ENCODE data around the gene SLC10A7.

SLC10A7 gene

DNA sequence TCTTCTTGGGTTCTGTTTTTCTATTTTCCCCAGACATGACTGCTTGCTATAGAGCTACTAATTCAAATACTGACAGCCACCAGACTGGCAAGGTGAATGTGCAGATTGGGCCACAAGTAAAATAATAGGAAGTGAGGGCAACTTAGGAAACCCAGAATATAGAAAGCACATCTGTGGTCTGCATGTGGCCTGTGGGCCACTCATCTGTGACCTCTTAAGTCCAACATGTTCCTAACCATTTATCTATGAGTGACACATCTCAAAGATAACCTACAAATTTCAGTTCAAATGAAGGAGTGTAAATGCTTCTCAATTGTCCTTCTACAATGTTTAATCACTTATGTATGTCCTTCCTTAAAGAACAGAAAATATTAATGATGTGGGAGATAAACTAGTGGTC lies 178.5 kb downstream of the SLC10A7 start:
- DNase-seq (ENCODE audit: low read depth) = no peak
- TF ChIP-seq, protein P1, sequence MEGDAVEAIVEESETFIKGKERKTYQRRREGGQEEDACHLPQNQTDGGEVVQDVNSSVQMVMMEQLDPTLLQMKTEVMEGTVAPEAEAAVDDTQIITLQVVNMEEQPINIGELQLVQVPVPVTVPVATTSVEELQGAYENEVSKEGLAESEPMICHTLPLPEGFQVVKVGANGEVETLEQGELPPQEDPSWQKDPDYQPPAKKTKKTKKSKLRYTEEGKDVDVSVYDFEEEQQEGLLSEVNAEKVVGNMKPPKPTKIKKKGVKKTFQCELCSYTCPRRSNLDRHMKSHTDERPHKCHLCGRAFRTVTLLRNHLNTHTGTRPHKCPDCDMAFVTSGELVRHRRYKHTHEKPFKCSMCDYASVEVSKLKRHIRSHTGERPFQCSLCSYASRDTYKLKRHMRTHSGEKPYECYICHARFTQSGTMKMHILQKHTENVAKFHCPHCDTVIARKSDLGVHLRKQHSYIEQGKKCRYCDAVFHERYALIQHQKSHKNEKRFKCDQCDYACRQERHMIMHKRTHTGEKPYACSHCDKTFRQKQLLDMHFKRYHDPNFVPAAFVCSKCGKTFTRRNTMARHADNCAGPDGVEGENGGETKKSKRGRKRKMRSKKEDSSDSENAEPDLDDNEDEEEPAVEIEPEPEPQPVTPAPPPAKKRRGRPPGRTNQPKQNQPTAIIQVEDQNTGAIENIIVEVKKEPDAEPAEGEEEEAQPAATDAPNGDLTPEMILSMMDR (conservative IDR thresholded peaks at IDR 0.05; ENCODE audit: control insufficient read depth, insufficient read depth, low read depth, low read length) = no peak
- no peak overlapping the region for H3K4me3 ChIP-seq (ENCODE audit: control insufficient read depth, low read depth, low read length)

DNA sequence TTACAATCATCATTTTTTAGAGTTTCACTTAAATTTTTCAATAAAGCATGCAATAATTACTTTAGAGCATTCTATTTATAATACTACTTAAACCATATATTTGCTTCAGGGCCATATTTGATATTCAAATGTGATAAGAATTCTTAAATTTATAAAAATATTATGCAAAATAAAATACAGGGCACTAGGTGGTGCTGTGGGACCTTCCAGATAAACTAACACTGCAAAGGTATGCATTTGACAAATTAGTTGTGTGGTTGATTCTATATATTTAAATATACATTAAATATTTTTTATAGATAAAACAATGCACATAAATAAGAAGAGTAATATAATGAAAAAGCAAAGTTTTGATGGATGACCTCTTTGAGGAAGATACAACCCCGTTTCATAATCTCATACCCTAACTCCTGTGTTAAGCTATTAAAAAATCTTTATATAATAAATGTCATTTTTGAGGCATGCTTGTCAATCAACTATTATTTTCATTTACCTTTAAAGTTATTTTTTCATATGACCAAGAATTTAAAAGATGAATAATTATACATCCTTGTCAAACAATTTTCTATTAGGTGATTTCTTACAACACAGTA lies 179.0 kb downstream of the SLC10A7 start:
- TF ChIP-seq, protein P1 (conservative IDR thresholded peaks at IDR 0.05; ENCODE audit: control insufficient read depth, insufficient read depth, low read depth, low read length) = peak; percentile 57
- H3K4me3 ChIP-seq (ENCODE audit: control insufficient read depth, low read depth, low read length) = no peak overlapping the region
- peak; percentile 59 for DNase-seq (ENCODE audit: low read depth)

DNA sequence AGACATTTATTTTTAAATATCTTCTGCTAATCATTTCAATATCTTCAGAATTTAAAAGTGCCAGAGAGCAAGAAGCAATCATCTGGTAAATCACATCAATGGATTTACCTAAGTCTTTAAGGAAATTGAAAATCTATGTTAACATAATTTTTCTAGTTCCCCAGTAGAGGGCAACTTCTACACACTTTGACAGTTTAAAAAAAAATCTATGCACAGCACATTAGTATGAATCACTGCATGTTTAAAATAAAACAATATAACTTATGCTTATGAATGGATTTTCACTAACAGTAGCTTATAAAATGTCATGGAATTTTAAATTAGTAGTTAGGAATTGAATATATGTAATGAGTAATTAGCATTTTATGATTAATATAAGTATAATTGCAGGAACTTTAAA lies 180.9 kb downstream of the SLC10A7 start:
- DNase-seq (ENCODE audit: low read depth) = peak; percentile 47
- TF ChIP-seq, protein P1 (conservative IDR thresholded peaks at IDR 0.05; ENCODE audit: control insufficient read depth, insufficient read depth, low read depth, low read length) = peak; percentile 55
- no peak overlapping the region for H3K4me3 ChIP-seq (ENCODE audit: control insufficient read depth, low read depth, low read length)

DNA sequence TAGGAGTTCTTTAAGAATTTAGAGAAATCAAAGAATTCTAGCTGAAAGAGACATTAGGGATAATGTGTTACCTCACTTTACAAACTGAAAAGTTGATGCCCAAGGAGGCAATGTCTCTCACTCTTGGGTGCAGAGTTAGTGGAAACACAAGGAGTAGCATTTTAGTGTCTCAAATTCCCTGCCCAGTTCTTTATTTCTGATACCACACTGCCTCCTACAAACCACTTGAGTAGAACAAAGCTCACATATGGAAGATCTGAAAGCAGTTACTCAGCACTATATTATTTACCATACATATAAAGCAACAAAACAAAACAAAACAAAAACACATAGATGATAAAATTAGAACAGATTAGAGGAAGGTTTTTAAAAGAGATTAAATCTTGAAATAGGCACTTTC lies 183.2 kb downstream of the SLC10A7 start:
- H3K4me3 ChIP-seq (ENCODE audit: control insufficient read depth, low read depth, low read length) = no peak overlapping the region
- TF ChIP-seq, protein P1 (conservative IDR thresholded peaks at IDR 0.05; ENCODE audit: control insufficient read depth, insufficient read depth, low read depth, low read length) = no peak
- peak; percentile 23 for DNase-seq (ENCODE audit: low read depth)

DNA sequence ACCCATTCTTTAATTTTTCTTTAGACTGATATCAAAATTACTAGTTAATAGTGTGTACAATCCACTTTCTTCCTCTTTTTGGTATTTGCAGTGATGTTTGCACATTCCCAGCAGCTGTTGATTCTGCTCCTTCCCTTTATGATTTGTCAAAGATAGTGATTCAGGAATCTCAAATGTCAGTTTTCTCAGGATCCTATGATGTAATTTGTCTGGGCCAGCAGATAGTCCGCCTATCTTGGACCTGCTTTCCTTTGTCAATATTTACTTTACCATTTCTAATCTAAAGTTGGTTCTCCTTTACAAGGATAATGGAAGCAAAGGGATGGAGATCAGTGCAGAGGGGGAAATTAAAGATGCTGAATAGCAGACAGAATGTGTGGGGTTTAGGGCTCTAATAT lies 185.3 kb downstream of the SLC10A7 start:
- no peak overlapping the region for H3K4me3 ChIP-seq (ENCODE audit: control insufficient read depth, low read depth, low read length)
- TF ChIP-seq, protein P1 (conservative IDR thresholded peaks at IDR 0.05; ENCODE audit: control insufficient read depth, insufficient read depth, low read depth, low read length) = no peak
- DNase-seq (ENCODE audit: low read depth) = peak; percentile 32

DNA sequence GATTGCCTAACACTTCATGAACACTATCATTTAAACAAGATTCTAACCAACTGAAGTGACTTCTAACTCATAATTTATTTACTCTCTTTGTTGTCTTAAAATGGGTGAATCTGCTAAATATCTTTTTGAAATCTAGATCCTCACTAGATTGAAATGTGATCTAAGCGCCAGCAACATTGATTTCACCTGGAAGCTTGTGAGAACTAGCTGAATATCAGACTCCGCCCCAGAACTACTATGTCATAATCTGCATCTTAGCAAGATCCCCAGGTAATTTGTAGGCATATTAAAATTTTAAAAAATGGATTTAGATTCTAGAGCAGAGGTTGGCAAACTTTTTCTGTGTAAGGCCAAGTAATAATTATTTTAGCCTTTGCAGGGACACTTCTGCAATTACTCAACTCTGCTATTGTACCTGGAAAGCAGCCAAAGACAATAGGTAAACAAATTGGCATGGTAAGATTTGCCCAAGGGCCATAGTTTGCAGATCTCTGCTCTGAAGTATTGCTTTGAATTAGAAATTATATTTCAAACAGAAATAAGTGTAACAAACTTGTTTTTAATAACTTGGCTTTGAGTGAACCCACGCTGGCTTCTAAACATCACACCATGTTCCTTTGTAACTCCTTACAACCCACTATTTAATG lies 185.9 kb downstream of the SLC10A7 start:
- no peak overlapping the region for H3K4me3 ChIP-seq (ENCODE audit: control insufficient read depth, low read depth, low read length)
- DNase-seq (ENCODE audit: low read depth) = peak; percentile 24
- TF ChIP-seq, protein P1 (conservative IDR thresholded peaks at IDR 0.05; ENCODE audit: control insufficient read depth, insufficient read depth, low read depth, low read length) = no peak

All from fibroblast of mammary gland (primary cell).